Tongue (tissue), 2 donors: Measurements from ENCODE around the gene CCT8L2. TPM values are rescaled to one million over a fixed set of nuclear protein-coding genes. Genes with fewer than 3 reads are reported as not detected.
"Not testable (repeated sequence)": the region's sequence is repeated elsewhere in the genome, so short reads cannot be mapped to it uniquely, and the experiment has no call there.

Experiments used
- DNase-seq: peaks from one replicate; pipeline ENCODE4 v3.0.0-alpha.2; 2015
- total RNA-seq: library from RNA; depleted of rRNA; stranded (reverse); fragments of >200 nt; gene quantifications from one replicate; pipeline ENCODE4 v1.2.3, GENCODE V29; 2014

CCT8L2 gene
- total RNA-seq, 1 donor from 2014 or later, result not detected

DNA sequence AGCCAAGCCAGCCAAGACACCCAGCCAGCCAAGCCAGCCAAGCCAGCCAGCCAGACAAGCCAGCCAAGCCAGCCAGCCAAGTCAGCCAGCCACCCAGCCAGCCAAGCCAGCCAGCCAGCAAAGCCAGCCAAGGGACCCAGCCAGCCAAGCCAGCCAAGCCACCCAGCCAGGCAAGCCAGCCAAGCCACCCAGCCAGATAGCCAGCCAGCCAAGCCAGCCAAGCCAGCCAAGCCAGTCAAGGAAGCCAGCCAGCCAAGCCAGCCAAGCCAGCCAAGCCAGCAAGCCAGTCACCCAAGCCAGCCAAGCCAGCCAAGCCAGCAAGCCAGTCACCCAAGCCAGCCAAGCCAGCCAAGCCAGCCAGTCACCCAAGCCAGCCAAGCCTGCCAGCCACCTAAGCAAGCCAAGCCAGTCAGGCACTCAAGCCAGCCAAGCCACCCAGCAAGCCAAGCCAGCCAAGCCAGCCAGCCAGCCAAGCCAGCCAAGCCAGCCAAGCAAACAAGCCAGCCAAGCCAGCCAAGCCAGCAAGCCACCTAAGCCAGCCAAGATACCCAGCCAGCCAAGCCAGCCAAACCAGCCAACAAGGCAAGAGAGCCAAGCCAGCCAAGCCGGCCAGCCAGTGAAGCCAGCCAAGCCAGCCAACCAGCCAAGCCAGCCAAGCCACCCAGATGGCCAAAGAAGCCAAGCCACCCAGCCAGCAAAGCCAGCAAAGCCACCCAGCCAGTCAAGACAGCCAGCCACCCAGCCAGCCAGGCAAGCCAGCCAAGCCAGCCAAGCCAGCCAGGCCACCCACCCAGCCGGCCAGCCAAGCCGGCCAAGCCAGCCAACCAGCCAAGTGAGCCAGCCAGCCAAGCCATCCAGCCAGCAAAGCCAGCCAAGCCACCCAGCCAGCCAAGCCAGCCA lies 33.3 kb downstream of the CCT8L2 start:
- DNase-seq, result no peak

DNA sequence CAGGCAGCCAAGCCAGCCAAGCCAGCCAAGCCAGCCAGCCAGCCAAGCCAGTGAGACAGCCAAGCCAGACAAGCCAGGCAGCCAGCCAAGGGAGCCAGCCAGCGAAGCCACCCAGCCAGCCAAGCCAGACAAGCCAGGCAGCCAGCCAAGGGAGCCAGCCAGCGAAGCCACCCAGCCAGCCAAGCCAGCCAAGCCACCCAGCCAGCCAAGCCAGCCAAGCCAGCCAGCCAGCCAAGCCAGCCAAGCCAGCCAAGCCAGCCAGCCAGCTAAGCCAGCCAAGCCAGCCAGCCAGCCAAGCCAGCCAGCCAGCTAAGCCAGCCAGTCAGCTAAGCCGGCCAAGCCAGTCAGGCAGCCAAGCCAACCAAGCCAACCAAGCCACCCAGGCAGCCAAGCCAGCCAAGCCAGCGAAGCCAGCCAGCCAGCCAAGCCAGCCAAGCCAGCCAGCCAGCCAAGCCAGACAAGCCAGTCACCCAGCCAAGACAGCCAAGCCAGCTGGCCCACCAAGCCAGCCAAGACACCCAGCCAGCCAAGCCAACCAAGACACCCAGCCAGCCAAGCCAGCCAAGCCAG lies 34.1 kb downstream of the CCT8L2 start:
- not testable (repeated sequence) for DNase-seq

- DNase-seq, result not testable (repeated sequence)
These were observed 35.1 kb downstream of the CCT8L2 start for GRCh38 chr22:16557511-16557910.

GRCh38 chr22:16555077-16555994 lies 37.3 kb downstream of the CCT8L2 start:
- not testable (repeated sequence) for DNase-seq

DNA sequence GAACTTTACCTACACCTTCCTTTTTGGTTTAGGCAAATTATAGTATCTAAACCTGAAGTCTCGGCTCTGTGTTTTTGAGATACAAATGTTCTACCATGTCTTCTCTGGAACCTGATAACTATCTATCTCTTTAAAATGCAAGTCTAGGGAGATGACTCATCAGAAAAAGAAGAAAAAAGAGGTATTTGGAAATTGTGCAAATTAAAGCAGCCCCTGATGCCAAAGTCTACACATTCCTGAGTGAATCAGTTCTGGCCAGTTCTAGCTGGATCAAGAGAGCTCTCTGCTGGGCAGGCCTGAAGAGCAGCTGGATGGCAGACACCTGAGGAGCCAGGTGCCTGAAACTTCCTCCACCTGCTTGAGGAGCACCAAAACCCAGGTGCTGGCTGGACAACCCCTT lies 49.3 kb downstream of the CCT8L2 start:
- DNase-seq, result not testable (repeated sequence)

Other genes with a start within 250 kb of the CCT8L2 start
- gene XKR3, start 232.6 kb upstream of the CCT8L2 start, total RNA-seq, result not detected